GF-D8 (cell line): Measurements from ENCODE around the gene RANGAP1.
"Not testable (repeated sequence)": the region's sequence is repeated elsewhere in the genome, so short reads cannot be mapped to it uniquely, and the experiment has no call there.

Source experiments
- DNase-seq: peaks from one replicate; lab custom pipeline; 2025; lab: John Stamatoyannopoulos, UW

RANGAP1 gene

GRCh38 chr22:41260871-41261270, 25.1 kb downstream of the RANGAP1 start:
- no peak for DNase-seq

- not testable (repeated sequence) for DNase-seq
These were observed 26.2 kb downstream of the RANGAP1 start for GRCh38 chr22:41259756-41260155.

- DNase-seq: no peak
These were observed 28.3 kb downstream of the RANGAP1 start for GRCh38 chr22:41257696-41258095.

GRCh38 chr22:41256254-41257253, 29.4 kb downstream of the RANGAP1 start:
- DNase-seq: no peak

GRCh38 chr22:41254230-41254629, 31.8 kb downstream of the RANGAP1 start:
- DNase-seq: no peak

GRCh38 chr22:41252365-41252764, 33.6 kb downstream of the RANGAP1 start:
- DNase-seq: no peak

GRCh38 chr22:41250127-41250526, 35.9 kb downstream of the RANGAP1 start:
- DNase-seq: no peak

GRCh38 chr22:41249442-41249841, 36.5 kb downstream of the RANGAP1 start:
- DNase-seq: no peak

GRCh38 chr22:41248758-41249157, 37.2 kb downstream of the RANGAP1 start:
- DNase-seq: no peak

- no peak for DNase-seq
These were observed 37.7 kb downstream of the RANGAP1 start for GRCh38 chr22:41248314-41248713.

- DNase-seq: no peak
These were observed 38.3 kb downstream of the RANGAP1 start for GRCh38 chr22:41247703-41248102.

GRCh38 chr22:41245917-41246499, 40.0 kb downstream of the RANGAP1 start:
- no peak for DNase-seq

- no peak for DNase-seq
These were observed 42.6 kb downstream of the RANGAP1 start for GRCh38 chr22:41243361-41243760.

- DNase-seq: no peak
These were observed 43.4 kb downstream of the RANGAP1 start for GRCh38 chr22:41242396-41243117.

GRCh38 chr22:41241133-41241676, 44.8 kb downstream of the RANGAP1 start:
- no peak for DNase-seq

GRCh38 chr22:41240377-41241132, 45.4 kb downstream of the RANGAP1 start, which contains the start of gene CHADL:
CHADL (minus strand) TSS chr22:41240931; CDS start chr22:41240881, 50 bp downstream.
- no peak for DNase-seq

GRCh38 chr22:41239443-41240128, 46.4 kb downstream of the RANGAP1 start:
- no peak for DNase-seq

GRCh38 chr22:41238570-41239442, 47.2 kb downstream of the RANGAP1 start:
- no peak for DNase-seq

GRCh38 chr22:41237707-41238569, 48.0 kb downstream of the RANGAP1 start:
- peak; percentile 48 for DNase-seq
